Measurements from ENCODE around the gene CEP128. TPM values are rescaled to one million over a fixed set of nuclear protein-coding genes. Genes with fewer than 3 reads are reported as not detected.

The CEP128 gene
- polyA plus RNA-seq, 1 of the 3 experiments (the other 2 are of a cell fraction): 1.2 TPM

DNA sequence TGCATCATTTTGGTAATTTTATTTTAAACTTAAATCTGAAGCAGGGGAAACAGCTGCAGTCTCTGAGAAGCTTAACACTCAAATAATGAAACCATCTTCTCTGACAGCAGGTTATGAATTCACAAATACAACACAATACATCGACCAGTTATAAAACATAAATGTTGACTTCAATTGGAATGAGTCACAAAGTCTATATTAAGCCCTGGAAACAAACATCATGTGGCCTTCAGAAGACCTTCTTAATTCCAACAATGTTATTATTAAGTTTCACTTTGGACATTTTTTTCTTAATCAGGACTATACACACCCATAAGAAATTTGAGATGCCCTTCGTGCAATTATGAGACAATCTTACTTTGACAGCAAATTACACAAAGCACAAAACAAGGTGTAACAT lies 68.9 kb downstream of the CEP128 start:
- H3K4me2 ChIP-seq: no peak overlapping the region

DNA sequence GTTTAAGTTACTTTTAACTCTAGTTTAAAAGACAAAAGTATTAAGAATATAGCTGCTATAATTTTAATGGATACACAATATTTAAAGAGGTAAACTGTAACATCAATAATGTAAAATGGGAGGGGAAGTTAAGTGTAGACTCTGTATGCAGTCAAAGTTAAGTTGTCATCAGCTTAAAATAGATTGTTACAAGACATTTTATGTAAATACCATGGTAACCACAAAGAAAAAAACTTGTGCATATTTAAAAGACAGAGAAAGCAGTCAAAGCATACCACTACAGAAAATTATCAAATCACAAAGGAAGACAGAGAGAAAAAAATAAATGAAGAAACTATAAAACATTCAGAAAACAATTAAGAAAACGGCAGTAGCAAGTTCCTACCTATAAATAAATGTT lies 73.3 kb downstream of the CEP128 start:
- ChIA-PET POLR2A (no interaction called here), CTCF (interaction anchor here (1.1 kb wide), 1 partner anchor 812 kb away, joined by 3 read pairs; no protein-coding TSS in a partner anchor)
- peaks cover 6% of the 10 kb centered on the region for H3F3A ChIP-seq (replicated peaks; ENCODE audit: insufficient read depth)
- H3K27ac ChIP-seq (ENCODE audit: low read depth in 2 of 2, low read length in 1 of 2): no peak overlapping the region
- no peaks in the 10 kb centered on the region for H3K9me2 ChIP-seq
- peaks cover 0 to 15% of the 10 kb centered on the region in 2 experiments for H3K36me3 ChIP-seq (replicated peaks in 1 of 2; ENCODE audit: control insufficient read depth in 1 of 2, insufficient read depth in 2 of 2, low read length in 1 of 2)
- no peak overlapping the region for H3K9ac ChIP-seq
- TF ChIP-seq TAF1 (IDR thresholded peaks at IDR 0.05; ENCODE audit: borderline replicate concordance, low read depth, low read length) (no peak), TCF12 (IDR thresholded peaks at IDR 0.05) (no peak)
- TF ChIP-seq, protein P1, sequence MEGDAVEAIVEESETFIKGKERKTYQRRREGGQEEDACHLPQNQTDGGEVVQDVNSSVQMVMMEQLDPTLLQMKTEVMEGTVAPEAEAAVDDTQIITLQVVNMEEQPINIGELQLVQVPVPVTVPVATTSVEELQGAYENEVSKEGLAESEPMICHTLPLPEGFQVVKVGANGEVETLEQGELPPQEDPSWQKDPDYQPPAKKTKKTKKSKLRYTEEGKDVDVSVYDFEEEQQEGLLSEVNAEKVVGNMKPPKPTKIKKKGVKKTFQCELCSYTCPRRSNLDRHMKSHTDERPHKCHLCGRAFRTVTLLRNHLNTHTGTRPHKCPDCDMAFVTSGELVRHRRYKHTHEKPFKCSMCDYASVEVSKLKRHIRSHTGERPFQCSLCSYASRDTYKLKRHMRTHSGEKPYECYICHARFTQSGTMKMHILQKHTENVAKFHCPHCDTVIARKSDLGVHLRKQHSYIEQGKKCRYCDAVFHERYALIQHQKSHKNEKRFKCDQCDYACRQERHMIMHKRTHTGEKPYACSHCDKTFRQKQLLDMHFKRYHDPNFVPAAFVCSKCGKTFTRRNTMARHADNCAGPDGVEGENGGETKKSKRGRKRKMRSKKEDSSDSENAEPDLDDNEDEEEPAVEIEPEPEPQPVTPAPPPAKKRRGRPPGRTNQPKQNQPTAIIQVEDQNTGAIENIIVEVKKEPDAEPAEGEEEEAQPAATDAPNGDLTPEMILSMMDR (IDR thresholded peaks at IDR 0.05): no peak
- WGBS (ENCODE audit: low lambda C conversion rate): 38% methylated on average over 1 of the region's 1 CpG
- H4K20me1 ChIP-seq (ENCODE audit: insufficient read depth): no peaks in the 10 kb centered on the region
- H2AFZ ChIP-seq (ENCODE audit: low read depth): no peak overlapping the region
- H3K4me3 ChIP-seq (ENCODE audit: low read depth in 2 of 2, low read length in 1 of 2): no peak overlapping the region
- peaks cover 10% of the 10 kb centered on the region; the same call in 1 of the 2 replicates for H3K9me3 ChIP-seq
- no peak for DNase-seq
- H3K4me2 ChIP-seq: no peak overlapping the region
- H3K79me2 ChIP-seq (ENCODE audit: insufficient read depth): no peaks in the 10 kb centered on the region
- no peaks in the 10 kb centered on the region for H3K27me3 ChIP-seq (ENCODE audit: insufficient read depth)
- no peaks in the 10 kb centered on the region for H3K4me1 ChIP-seq (ENCODE audit: control insufficient read depth in 1 of 2, insufficient read depth in 2 of 2, low read depth in 1 of 2, low read length in 1 of 2)

More for the DNA sequence above, 68.9 kb downstream of the CEP128 start:
- Histone ChIP-seq H2AFZ (ENCODE audit: low read depth) (no peak overlapping the region), H4K20me1 (ENCODE audit: insufficient read depth) (no peaks in the 10 kb centered on the region), H3K4me1 (ENCODE audit: control insufficient read depth in 1 of 2, insufficient read depth in 2 of 2, low read depth in 1 of 2, low read length in 1 of 2) (no peaks in the 10 kb centered on the region), H3K9me2 (no peaks in the 10 kb centered on the region), H3K9me3 (peaks cover 10% of the 10 kb centered on the region; the same call in 1 of the 2 replicates), H3F3A (replicated peaks; ENCODE audit: insufficient read depth) (no peaks in the 10 kb centered on the region), H3K4me3 (ENCODE audit: low read depth in 2 of 2, low read length in 1 of 2) (no peak overlapping the region), H3K79me2 (ENCODE audit: insufficient read depth) (no peaks in the 10 kb centered on the region), H3K27ac (ENCODE audit: low read depth in 2 of 2, low read length in 1 of 2) (no peak overlapping the region), H3K27me3 (ENCODE audit: insufficient read depth) (no peaks in the 10 kb centered on the region), H3K36me3 (replicated peaks in 1 of 2; ENCODE audit: control insufficient read depth in 1 of 2, insufficient read depth in 2 of 2, low read length in 1 of 2) (peaks cover 0 to 18% of the 10 kb centered on the region in 2 experiments), H3K9ac (no peak overlapping the region)
- WGBS (ENCODE audit: low lambda C conversion rate): 79% methylated on average over 2 of the region's 2 CpGs
- no peak for DNase-seq
- POLR2A ChIA-PET: no interaction called here
- CTCF ChIA-PET: interaction anchor here (1.0 kb wide), 1 partner anchor 10 kb away, joined by 3 read pairs; no protein-coding TSS in a partner anchor
- TF ChIP-seq MXI1 (IDR thresholded peaks at IDR 0.05; ENCODE audit: low read depth, low read length) (no peak), EZH2phosphoT487 (IDR thresholded peaks at IDR 0.05; ENCODE audit: borderline replicate concordance, low read depth) (no peak), TCF12 (IDR thresholded peaks at IDR 0.05) (no peak)
- TF ChIP-seq, protein P2, sequence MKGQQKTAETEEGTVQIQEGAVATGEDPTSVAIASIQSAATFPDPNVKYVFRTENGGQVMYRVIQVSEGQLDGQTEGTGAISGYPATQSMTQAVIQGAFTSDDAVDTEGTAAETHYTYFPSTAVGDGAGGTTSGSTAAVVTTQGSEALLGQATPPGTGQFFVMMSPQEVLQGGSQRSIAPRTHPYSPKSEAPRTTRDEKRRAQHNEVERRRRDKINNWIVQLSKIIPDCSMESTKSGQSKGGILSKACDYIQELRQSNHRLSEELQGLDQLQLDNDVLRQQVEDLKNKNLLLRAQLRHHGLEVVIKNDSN (IDR thresholded peaks at IDR 0.05; ENCODE audit: borderline replicate concordance, low read depth): no peak
- TF ChIP-seq, protein P3, sequence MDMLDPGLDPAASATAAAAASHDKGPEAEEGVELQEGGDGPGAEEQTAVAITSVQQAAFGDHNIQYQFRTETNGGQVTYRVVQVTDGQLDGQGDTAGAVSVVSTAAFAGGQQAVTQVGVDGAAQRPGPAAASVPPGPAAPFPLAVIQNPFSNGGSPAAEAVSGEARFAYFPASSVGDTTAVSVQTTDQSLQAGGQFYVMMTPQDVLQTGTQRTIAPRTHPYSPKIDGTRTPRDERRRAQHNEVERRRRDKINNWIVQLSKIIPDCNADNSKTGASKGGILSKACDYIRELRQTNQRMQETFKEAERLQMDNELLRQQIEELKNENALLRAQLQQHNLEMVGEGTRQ (IDR thresholded peaks at IDR 0.05; ENCODE audit: borderline replicate concordance, low read depth, low read length): no peak

All from SK-N-SH (cell line).